ENCODE measurements around the gene TEX36.

The TEX36 gene

GRCh38 chr10:125693524-125693847 is 10.5 kb upstream of the TEX36 start:
- H3K4me3 ChIP-seq (replicated peaks; ENCODE audit: low read depth, low read length), result no peak overlapping the region
- DNase-seq (ENCODE audit: extremely low read depth, insufficient read length), result no peak
- H3K27me3 ChIP-seq (replicated peaks; ENCODE audit: control insufficient read depth, insufficient read depth, low read length), result peaks cover 1% of the 10 kb centered on the region
- no peaks in the 10 kb centered on the region for H3K36me3 ChIP-seq (ENCODE audit: control insufficient read depth, insufficient read depth, low read length)
- no peak for TF ChIP-seq CTCF (IDR thresholded peaks at IDR 0.05; ENCODE audit: insufficient read depth, low read length, poor library complexity, severe bottlenecking)

- no peak for TF ChIP-seq CTCF (IDR thresholded peaks at IDR 0.05; ENCODE audit: insufficient read depth, low read length, poor library complexity, severe bottlenecking)
- Histone ChIP-seq H3K27me3 (replicated peaks; ENCODE audit: control insufficient read depth, insufficient read depth, low read length) (peaks cover 1% of the 10 kb centered on the region), H3K36me3 (ENCODE audit: control insufficient read depth, insufficient read depth, low read length) (no peaks in the 10 kb centered on the region), H3K4me3 (replicated peaks; ENCODE audit: low read depth, low read length) (no peak overlapping the region)
- no peak for DNase-seq (ENCODE audit: extremely low read depth, insufficient read length)
These were observed 9.9 kb upstream of the TEX36 start for GRCh38 chr10:125692601-125693523.

- no peak for DNase-seq (ENCODE audit: extremely low read depth, insufficient read length)
- no peak for TF ChIP-seq CTCF (IDR thresholded peaks at IDR 0.05; ENCODE audit: insufficient read depth, low read length, poor library complexity, severe bottlenecking)
- peaks cover 1% of the 10 kb centered on the region for H3K27me3 ChIP-seq (replicated peaks; ENCODE audit: control insufficient read depth, insufficient read depth, low read length)
These were observed 9.2 kb upstream of the TEX36 start for GRCh38 chr10:125692196-125692595.

GRCh38 chr10:125691160-125691981 is 8.4 kb upstream of the TEX36 start:
- DNase-seq (ENCODE audit: extremely low read depth, insufficient read length), result no peak
- peaks cover 1% of the 10 kb centered on the region for H3K27me3 ChIP-seq (replicated peaks; ENCODE audit: control insufficient read depth, insufficient read depth, low read length)
- no peak for TF ChIP-seq CTCF (IDR thresholded peaks at IDR 0.05; ENCODE audit: insufficient read depth, low read length, poor library complexity, severe bottlenecking)

More at GRCh38 chr10:125692196-125692595, 9.2 kb upstream of the TEX36 start:
- no peaks in the 10 kb centered on the region for H3K36me3 ChIP-seq (ENCODE audit: control insufficient read depth, insufficient read depth, low read length)
- H3K4me3 ChIP-seq (replicated peaks; ENCODE audit: low read depth, low read length), result no peak overlapping the region

GRCh38 chr10:125689955-125690569 is 7.1 kb upstream of the TEX36 start:
- no peak for DNase-seq (ENCODE audit: extremely low read depth, insufficient read length)

More at GRCh38 chr10:125691160-125691981, 8.4 kb upstream of the TEX36 start:
- no peak overlapping the region for H3K4me3 ChIP-seq (replicated peaks; ENCODE audit: low read depth, low read length)
- H3K36me3 ChIP-seq (ENCODE audit: control insufficient read depth, insufficient read depth, low read length), result no peaks in the 10 kb centered on the region

More at GRCh38 chr10:125689955-125690569, 7.1 kb upstream of the TEX36 start:
- no peak for TF ChIP-seq CTCF (IDR thresholded peaks at IDR 0.05; ENCODE audit: insufficient read depth, low read length, poor library complexity, severe bottlenecking)
- Histone ChIP-seq H3K36me3 (ENCODE audit: control insufficient read depth, insufficient read depth, low read length) (no peaks in the 10 kb centered on the region), H3K27me3 (replicated peaks; ENCODE audit: control insufficient read depth, insufficient read depth, low read length) (no peaks in the 10 kb centered on the region; the same call in 1 of the 2 replicates), H3K4me3 (replicated peaks; ENCODE audit: low read depth, low read length) (no peak overlapping the region)
